Stimulated activated CD8-positive, alpha-beta memory T cell treated with anti-CD3 and anti-CD28 coated beads, Interleukin-7, amount 100 ng/mL, for 1 hour (primary cell): ENCODE data around the gene FAM222B.
A peak's percentile ranks its signal among the peaks of the same experiment; 100 is the strongest.

Experiments used
- DNase-seq, 2 donors: peaks; one replicate each; pipeline ENCODE4 v3.0.0-alpha.2; 2020; ENCODE audit warnings: low read depth in 2 of 2

The FAM222B gene

DNA sequence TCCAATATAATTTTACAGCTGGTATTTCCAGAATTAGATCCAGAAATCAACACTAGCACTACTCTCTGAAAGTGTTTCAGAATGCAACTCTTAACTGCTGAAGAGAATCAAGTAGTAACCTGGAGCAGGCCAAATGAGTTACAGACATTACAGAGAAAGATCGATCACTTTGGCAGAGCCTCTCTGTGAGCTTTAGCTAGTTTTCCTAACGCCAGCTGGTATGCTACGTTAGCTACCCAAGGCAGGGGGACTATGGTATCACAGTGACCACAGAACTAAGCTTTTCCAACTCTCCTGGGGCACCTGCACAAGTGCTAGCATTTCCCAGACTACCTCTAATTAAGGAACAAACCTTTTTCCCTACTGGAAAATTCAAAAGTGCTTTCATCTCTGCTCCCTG is 68.4 kb downstream of the FAM222B start:
- no peak for DNase-seq

DNA sequence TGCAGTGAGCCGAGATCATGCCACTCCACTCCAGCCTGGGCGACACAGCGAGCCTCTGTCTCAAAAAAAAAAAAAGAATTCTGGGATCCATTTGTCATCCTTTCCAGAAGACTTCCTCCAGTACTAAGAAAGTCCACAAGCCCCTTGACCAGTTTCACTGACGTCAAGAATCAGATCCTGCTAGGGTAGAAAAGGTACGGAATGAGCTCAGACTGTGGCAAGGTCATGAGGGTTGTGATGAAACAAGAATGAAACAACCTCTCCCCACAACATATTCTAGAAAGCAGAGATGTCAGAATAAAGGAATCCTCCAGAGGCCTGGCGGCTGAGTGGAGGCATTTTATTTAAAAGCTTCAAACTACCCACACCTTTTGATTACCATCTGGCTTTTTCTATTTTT is 68.9 kb downstream of the FAM222B start:
- no peak for DNase-seq

GRCh38 chr17:28765038-28765437 is 77.6 kb downstream of the FAM222B start:
- DNase-seq: no peak

DNA sequence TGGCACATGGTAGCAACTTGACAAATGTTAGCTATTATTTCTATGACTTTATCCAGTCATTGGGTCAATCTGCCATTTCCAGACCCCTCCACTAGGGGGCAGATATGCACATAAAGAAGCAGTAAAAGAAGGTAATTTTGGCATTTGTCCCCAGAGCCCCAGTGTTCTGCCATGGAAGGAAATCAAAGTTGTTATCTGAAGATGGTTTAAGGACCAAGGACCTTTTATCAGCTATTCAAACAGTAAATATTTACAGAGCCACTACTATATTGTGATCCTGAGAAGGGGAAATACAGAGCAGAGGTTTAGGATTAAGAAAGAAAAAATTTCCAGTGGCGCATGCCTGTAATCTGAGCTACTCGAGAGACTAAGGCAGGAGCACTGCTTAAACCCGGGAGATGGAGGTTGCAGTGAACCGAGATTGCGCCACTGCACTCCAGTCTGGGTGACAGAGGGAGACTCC is 78.8 kb downstream of the FAM222B start:
- peak; percentile 49 to 71 for DNase-seq

- no peak for DNase-seq
Observed at GRCh38 chr17:28763137-28763799, 79.3 kb downstream of the FAM222B start.

DNA sequence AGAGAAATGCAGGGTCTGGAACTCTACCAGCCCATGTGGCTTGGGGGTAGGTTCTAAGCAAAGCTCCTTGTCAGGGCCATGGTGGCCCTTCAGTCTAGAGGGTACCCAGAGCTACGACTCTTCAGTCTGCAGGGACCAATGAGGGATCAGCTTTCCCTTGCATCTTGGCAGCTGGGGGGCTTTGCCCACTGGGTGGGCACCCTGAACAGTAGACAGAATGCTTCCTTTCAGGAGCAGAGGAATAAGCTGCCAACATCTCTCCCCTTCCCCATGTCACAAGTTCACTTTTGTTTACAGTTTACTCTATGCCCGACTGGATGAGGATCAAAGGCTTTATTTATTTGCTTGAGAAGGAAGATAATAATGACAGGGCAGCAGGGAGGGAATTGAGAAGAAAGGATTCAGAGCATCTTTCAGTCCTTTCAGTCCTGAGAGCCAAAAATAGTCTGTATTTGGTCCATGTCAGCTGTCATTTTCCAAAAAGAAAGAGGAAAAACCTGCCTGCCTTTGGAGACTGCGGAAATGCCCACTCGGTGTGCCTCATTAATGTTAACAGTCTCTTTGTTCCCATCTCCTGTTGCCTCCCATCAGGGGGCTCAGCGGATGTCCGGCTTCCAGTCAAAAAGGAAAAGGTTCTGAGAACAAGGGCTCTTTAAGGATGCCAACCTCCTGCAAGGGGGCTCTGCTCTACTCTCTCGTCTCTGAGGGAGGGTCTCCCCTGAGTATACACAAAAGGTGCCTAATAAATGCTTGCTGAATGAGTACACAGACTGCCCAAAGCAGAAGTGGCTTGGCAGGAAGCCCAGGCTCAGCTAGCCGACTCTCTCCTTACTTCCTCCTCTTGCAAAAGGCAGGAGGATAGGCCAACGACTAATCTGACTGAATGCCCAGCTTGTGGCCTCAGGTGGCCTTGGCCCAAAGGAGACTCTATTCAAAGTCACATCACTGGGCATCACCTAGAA is 81.7 kb downstream of the FAM222B start:
- no peak for DNase-seq

- no peak for DNase-seq
Observed at GRCh38 chr17:28759256-28759865, 83.2 kb downstream of the FAM222B start.

- no peak for DNase-seq
Observed at GRCh38 chr17:28758411-28759121, 84.0 kb downstream of the FAM222B start.

GRCh38 chr17:28756049-28756804 is 86.4 kb downstream of the FAM222B start:
- DNase-seq: no peak

GRCh38 chr17:28755486-28755885 is 87.1 kb downstream of the FAM222B start:
- DNase-seq: no peak

DNA sequence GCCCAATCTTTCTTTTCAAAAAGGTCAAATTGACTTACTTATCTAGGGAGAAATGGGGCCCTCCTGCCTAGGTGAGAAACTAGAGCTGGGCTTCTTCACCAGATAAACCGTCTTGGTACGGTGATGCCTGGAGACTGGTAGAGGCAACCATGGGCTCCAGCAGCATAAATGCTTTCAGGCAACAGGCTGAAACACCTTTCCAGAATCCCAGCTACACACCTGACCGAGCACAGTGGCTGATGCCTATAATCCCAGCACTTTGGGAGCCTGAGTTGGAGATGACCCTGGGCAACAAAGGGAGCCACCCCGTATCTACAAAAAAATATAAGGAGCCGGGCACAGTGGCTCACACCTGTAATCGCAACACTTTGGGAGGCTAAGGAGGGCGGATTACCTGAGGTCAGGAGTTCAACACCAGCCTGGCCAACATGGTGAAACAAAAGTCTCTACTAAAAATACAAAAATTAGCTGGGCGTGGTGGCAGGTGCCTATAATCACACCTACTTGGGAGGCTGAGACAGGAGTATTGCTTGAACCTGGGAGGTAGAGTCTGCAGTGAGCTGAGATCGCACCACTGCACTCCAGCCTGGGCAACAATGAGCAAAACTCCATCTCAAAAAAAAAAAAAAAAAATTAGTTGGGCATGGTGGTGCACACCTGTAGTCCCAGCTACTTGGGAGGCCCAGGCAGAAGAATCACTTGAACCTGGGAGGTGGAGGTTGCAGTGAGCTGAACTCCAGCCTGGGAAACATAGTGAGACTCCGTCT is 90.8 kb downstream of the FAM222B start:
- DNase-seq: no peak

DNA sequence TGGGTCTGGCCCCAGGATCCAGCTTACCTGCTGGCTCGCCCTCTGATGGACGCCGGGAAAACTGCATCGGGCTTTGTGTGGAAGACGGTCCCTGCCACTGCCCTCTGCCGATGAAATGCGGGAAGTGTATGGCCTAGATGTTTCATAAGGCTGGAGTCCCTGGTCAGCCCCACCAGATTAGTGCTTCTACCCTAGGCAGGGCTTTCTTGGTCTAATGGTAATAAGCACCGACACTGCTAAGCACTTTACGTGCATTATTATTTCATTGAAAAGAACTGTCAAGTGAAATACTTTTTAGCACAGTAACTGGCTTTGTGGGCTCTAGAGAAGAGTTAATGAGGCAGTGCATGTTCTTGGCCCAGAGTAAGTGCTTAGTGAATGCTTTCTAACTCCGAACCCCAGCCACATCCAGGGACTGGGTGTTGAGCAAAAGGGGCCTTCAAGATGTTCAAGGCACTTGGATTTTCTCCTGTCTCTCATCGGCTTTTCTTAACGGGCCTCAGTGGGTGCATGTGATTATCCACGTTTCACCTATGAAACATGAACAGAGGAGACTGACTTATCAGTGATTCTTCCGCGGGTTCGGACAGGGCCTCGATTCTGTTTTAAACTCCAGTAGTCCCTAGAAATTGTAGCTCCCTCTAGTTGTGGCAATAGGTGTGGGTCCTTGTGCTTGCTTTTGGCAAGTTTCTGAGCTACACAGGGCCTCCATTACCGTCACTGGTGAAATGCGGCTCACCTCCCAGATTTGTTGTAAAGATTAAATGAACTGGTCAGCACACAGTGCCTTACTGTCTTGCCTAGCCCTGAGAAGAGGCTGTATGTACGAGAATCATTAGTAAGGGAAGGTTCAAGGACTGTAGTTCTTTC is 92.2 kb downstream of the FAM222B start:
- peak; percentile 76 to 78 for DNase-seq

DNA sequence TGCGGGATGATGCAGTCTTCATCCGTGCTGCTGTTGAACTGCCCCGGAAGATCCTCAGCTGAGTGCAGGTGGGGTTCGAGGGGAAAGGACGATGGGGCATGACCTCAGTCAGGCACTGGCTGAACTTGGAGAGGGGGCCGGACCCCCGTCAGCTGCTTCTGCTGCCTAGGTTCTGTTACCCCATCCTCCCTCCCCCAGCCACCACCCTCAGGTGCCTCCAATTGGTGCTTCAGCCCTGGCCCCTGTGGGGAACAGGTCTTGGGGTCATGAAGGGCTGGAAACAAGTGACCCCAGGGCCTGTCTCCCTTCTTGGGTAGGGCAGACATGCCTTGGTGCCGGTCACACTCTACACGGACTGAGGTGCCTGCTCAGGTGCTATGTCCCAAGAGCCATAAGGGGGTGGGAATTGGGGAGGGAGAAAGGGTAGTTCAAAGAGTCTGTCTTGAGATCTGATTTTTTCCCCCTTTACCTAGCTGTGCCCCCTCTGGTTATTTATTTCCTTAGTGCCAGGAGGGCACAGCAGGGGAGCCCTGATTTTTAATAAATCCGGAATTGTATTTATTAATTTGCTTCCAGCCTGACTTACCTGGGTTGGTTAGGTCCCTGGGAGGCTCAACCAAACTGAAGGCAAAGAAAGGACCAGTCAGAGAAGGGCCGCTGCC is 92.9 kb downstream of the FAM222B start:
- DNase-seq: no peak

- DNase-seq: no peak
Observed at GRCh38 chr17:28748852-28749515, 93.6 kb downstream of the FAM222B start.

DNA sequence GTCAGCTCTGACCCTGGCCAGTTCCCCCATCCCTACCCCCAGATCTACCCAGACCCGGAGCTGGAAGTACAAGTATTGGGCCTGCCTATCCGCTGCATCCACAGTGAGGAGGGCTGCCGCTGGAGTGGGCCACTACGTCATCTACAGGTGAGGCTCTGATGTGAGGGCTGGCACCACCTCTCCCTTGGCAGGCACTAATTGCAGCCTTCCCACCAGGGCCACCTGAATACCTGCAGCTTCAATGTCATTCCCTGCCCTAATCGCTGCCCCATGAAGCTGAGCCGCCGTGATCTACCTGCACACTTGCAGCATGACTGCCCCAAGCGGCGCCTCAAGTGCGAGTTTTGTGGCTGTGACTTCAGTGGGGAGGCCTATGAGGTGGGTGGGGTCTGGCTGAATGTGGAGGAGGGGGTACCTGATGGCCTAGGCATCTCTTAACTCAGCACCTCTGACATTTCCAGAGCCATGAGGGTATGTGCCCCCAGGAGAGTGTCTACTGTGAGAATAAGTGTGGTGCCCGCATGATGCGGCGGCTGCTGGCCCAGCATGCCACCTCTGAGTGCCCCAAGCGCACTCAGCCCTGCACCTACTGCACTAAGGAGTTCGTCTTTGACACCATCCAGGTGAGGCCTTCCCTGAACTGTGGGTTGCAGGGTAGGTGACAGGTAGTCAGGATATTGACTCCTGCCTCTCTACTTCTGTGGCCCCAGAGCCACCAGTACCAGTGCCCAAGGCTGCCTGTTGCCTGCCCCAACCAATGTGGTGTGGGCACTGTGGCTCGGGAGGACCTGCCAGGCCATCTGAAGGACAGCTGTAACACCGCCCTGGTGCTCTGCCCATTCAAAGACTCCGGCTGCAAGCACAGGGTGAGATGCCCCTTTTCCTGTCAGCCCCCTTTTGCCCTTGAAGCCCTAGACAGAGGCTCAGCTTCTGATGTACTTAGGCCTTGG is 94.5 kb downstream of the FAM222B start:
- DNase-seq: no peak

DNA sequence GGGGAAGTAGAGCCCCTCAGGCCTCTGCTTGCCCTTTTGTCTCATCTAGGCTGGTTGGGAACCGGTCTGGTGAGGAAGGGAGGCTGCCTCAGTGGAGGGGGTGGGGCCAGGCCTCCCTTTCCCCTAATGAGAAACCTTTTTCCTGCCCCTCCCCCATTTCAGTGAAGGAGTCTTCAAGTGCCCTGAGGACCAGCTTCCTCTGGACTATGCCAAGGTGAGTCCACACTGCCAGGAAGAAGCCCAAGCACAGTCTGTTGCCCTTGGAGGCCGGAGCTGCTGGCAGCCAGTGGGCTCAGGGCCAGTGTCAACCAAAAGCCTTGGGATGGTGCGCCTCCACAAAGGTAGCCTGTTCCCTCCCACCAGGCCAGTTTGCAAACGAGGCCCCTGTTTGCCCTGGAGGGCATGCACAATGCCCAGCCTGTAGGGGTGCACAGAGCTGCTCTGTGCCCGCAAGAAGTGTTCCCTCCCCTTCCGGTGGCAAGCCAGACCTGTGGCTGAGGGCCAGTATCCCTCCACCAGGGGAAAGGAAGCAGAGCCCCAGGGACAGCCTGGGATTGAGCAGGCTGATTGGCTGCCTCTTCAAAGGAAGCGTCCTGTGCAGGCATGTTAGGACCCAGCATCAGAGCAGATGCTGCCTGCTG is 95.4 kb downstream of the FAM222B start:
- no peak for DNase-seq

DNA sequence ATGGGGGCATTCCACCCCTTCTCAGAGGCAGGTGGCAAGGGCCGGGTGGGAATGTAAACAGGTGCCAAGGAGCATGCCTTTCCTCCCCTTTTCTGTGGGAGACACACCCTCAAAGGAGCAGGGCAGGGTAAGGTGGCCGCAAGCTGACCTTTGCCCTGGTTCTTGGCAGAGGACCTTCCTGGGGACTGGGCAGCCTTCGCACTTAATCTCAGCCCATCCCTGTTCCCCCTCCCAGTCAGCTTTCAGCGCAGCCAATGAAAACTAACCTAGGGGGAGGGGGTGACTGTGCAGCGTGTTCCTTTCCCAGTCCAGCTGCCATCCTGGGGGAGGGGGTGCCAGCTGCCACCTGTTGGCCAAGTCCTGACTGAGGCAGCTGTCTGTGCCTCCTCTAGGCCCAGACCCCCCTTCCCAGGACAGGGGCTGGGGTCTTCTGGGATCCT is 96.0 kb downstream of the FAM222B start:
- DNase-seq: no peak
